ENCODE data around the gene ARID5A. TPM values are rescaled to one million over a fixed set of nuclear protein-coding genes. Genes with fewer than 3 reads are reported as not detected.

ARID5A gene
- polyA plus RNA-seq, 3 donors = 7.7 to 71.1 (median 63.3) TPM

GRCh38 chr2:96533292-96534073, 3.1 kb upstream of the ARID5A start:
- peak overlapping the region; percentile 13 for H3K27ac ChIP-seq (ENCODE audit: low read depth, low read length)
- 10 to 72% (median 10%) methylated on average over 8 of the region's 8 CpGs for WGBS, 3 donors

GRCh38 chr2:96534141-96534540, 2.4 kb upstream of the ARID5A start:
- 41 to 53% (median 52%) methylated on average over 4 of the region's 4 CpGs for WGBS, 3 donors
- H3K27ac ChIP-seq (ENCODE audit: low read depth, low read length) = no peak overlapping the region

GRCh38 chr2:96534701-96535181, 1.8 kb upstream of the ARID5A start:
- WGBS, 3 donors = 59 to 64% (median 63%) methylated on average over 5 of the region's 5 CpGs
- H3K27ac ChIP-seq (ENCODE audit: low read depth, low read length) = no peak overlapping the region

GRCh38 chr2:96535331-96535730, 1.2 kb upstream of the ARID5A start:
- no peak overlapping the region for H3K27ac ChIP-seq (ENCODE audit: low read depth, low read length)
- 86 to 96% (median 91%) methylated on average over 4 of the region's 4 CpGs for WGBS, 3 donors

GRCh38 chr2:96537066-96537733, 648 bp downstream of the ARID5A start:
- 0 to 2% (median 1%) methylated on average over 60 to 61 of the region's 61 CpGs for WGBS, 3 donors
- H3K27ac ChIP-seq (ENCODE audit: low read depth, low read length) = peak overlapping the region; percentile 91

GRCh38 chr2:96537734-96538486, 1.4 kb downstream of the ARID5A start:
- 12 to 33% (median 13%) methylated on average over 36 of the region's 36 CpGs for WGBS, 3 donors
- peak overlapping the region; percentile 76 for H3K27ac ChIP-seq (ENCODE audit: low read depth, low read length)

- WGBS, 3 donors = 24 to 55% (median 26%) methylated on average over 24 of the region's 24 CpGs
Observed at GRCh38 chr2:96538487-96539214, 2.1 kb downstream of the ARID5A start.

GRCh38 chr2:96539215-96539920, 2.8 kb downstream of the ARID5A start:
- WGBS, 3 donors = 75 to 87% (median 85%) methylated on average over 9 of the region's 9 CpGs

More at GRCh38 chr2:96538487-96539214, 2.1 kb downstream of the ARID5A start:
- H3K27ac ChIP-seq (ENCODE audit: low read depth, low read length) = peak overlapping the region; percentile 76

GRCh38 chr2:96540136-96540535, 3.6 kb downstream of the ARID5A start:
- 73 to 82% (median 74%) methylated on average over 5 of the region's 5 CpGs for WGBS, 3 donors

More at GRCh38 chr2:96539215-96539920, 2.8 kb downstream of the ARID5A start:
- H3K27ac ChIP-seq (ENCODE audit: low read depth, low read length) = no peak overlapping the region

GRCh38 chr2:96541398-96542152, 5.0 kb downstream of the ARID5A start:
- 80 to 93% (median 89%) methylated on average over 4 of the region's 4 CpGs for WGBS, 3 donors
- H3K27ac ChIP-seq (ENCODE audit: low read depth, low read length) = no peak overlapping the region

More at GRCh38 chr2:96540136-96540535, 3.6 kb downstream of the ARID5A start:
- H3K27ac ChIP-seq (ENCODE audit: low read depth, low read length) = no peak overlapping the region

GRCh38 chr2:96542357-96542977, 5.9 kb downstream of the ARID5A start:
- H3K27ac ChIP-seq (ENCODE audit: low read depth, low read length) = no peak overlapping the region

GRCh38 chr2:96546321-96546720, 9.8 kb downstream of the ARID5A start:
- WGBS, 3 donors = 91 to 94% (median 93%) methylated on average over 5 of the region's 5 CpGs
- H3K27ac ChIP-seq (ENCODE audit: low read depth, low read length) = no peak overlapping the region

More at GRCh38 chr2:96542357-96542977, 5.9 kb downstream of the ARID5A start:
- 87 to 96% (median 93%) methylated on average over 8 of the region's 8 CpGs for WGBS, 3 donors

GRCh38 chr2:96546797-96547196, 10.2 kb downstream of the ARID5A start:
- H3K27ac ChIP-seq (ENCODE audit: low read depth, low read length) = no peak overlapping the region
- WGBS, 3 donors = 67 to 95% (median 72%) methylated on average over 8 of the region's 8 CpGs

- H3K27ac ChIP-seq (ENCODE audit: low read depth, low read length) = no peak overlapping the region
- 84 to 91% (median 87%) methylated on average over 7 of the region's 7 CpGs for WGBS, 3 donors
Observed at GRCh38 chr2:96547203-96547641, 10.7 kb downstream of the ARID5A start.

GRCh38 chr2:96547731-96548171, 11.2 kb downstream of the ARID5A start:
- no peak overlapping the region for H3K27ac ChIP-seq (ENCODE audit: low read depth, low read length)
- 83 to 90% (median 90%) methylated on average over 6 of the region's 6 CpGs for WGBS, 3 donors

Data from adipose tissue (tissue), 3 donors.